T-cell (primary cell): ENCODE measurements around the gene PRKAR2B. TPM values are rescaled to one million over a fixed set of nuclear protein-coding genes. Genes with fewer than 3 reads are reported as not detected.

ENCODE experiments used
- ATAC-seq, 4 experiments: fragments of 200-7000 bp in 3 of 4; fragments of 150-1000 bp in 1 of 4; cut with Tn5 transposase; replicated peaks in 1 of 4; 1 replicate in 3 of 4; 2 replicates in 1 of 4; pipeline ENCODE4 v1.10.0; 2021; ENCODE audit warnings: moderate library complexity in 3 of 4, mild to moderate bottlenecking in 2 of 4, moderate number of reproducible peaks in 1 of 4
- CTCF ChIA-PET, 2 donors: fragments of 300-600 bp; sonication (Branson Sonifier 250); formaldehyde crosslinking; loops; one replicate each; lab custom pipeline; 2022; ENCODE audit warnings: antibody characterized with exemption in 2 of 2; lab: Charles Lee
- POLR2A ChIA-PET, 2 donors: fragments of 300-600 bp; sonication (Branson Sonifier 250); formaldehyde crosslinking; loops; one replicate each; lab custom pipeline; 2022; ENCODE audit warnings: antibody characterized with exemption in 2 of 2; lab: Charles Lee
- DNase-seq, 35 experiments: peaks; one replicate each; pipeline versions ENCODE4 v3.0.0 to v3.0.0-alpha.2; 2013 to 2023
- H3K27ac ChIP-seq: one replicate; pipeline ENCODE4 v1.5.1; 2013; ENCODE audit warnings: low read length
- H3K27me3 ChIP-seq, 2 experiments: replicated peaks in 1 of 2; 1 replicate in 1 of 2; 2 replicates in 1 of 2; pipeline versions ENCODE4 v1.6.1 to v1.7.0; 2013; ENCODE audit warnings: low read length in 1 of 2, mixed read lengths in 1 of 2; ENCODE audit not compliant: control insufficient read depth in 2 of 2, insufficient read depth in 2 of 2; ENCODE audit errors: extremely low read depth in 1 of 2
- H3K36me3 ChIP-seq, 2 donors: 1 replicate in 1 of 2; 2 replicates in 1 of 2; pipeline versions ENCODE4 v1.6.1 to v1.7.0; 2013; ENCODE audit warnings: low read length in 1 of 2; ENCODE audit not compliant: control insufficient read depth in 2 of 2, insufficient read depth in 1 of 2; ENCODE audit errors: extremely low read depth in 1 of 2
- H3K4me1 ChIP-seq, 2 experiments: 1 replicate in 1 of 2; 2 replicates in 1 of 2; pipeline versions ENCODE4 v1.6.1 to v1.7.0; 2013; ENCODE audit warnings: low read length in 2 of 2, mixed read lengths in 1 of 2; ENCODE audit not compliant: insufficient read depth in 2 of 2, control insufficient read depth in 1 of 2; ENCODE audit errors: extremely low read depth in 1 of 2
- H3K4me3 ChIP-seq, 2 donors: 1 replicate in 1 of 2; 2 replicates in 1 of 2; pipeline versions ENCODE4 v1.5.1 to v1.7.0; 2013; ENCODE audit warnings: mild to moderate bottlenecking in 2 of 2, low read length in 1 of 2, moderate library complexity in 1 of 2; ENCODE audit not compliant: control insufficient read depth in 1 of 2; ENCODE audit errors: extremely low read depth in 1 of 2
- H3K9me3 ChIP-seq: 2 replicates; pipeline ENCODE4 v1.7.0; 2013
- H3K27ac Mint-ChIP-seq, 2 donors: one replicate each; pipeline ENCODE4 v1.8.0; 2020 to 2021; ENCODE audit warnings: mild to moderate bottlenecking in 2 of 2, mixed read lengths in 2 of 2
- H3K27me3 Mint-ChIP-seq, 2 donors: one replicate each; pipeline ENCODE4 v1.8.0; 2021 to 2022; ENCODE audit warnings: mixed read lengths in 2 of 2
- H3K36me3 Mint-ChIP-seq: one replicate; pipeline ENCODE4 v1.8.0; 2021; ENCODE audit warnings: mixed read lengths
- H3K4me1 Mint-ChIP-seq, 3 donors: one replicate each; pipeline ENCODE4 v1.8.0; 2020 to 2022; ENCODE audit warnings: mixed read lengths in 3 of 3, mild to moderate bottlenecking in 1 of 3
- H3K4me3 Mint-ChIP-seq, 3 donors: one replicate each; pipeline ENCODE4 v1.8.0; 2020 to 2022; ENCODE audit warnings: mild to moderate bottlenecking in 3 of 3, mixed read lengths in 3 of 3, moderate library complexity in 3 of 3
- H3K9me3 Mint-ChIP-seq, 3 donors: one replicate each; pipeline ENCODE4 v1.8.0; 2020 to 2022; ENCODE audit warnings: mixed read lengths in 3 of 3
- WGBS: methylation state at CpG from one replicate; pipeline ENCODE4 v1.1.5; 2013; ENCODE audit warnings: missing lambda C conversion rate; ENCODE audit not compliant: insufficient coverage; 5-methylcytosine and 5-hydroxymethylcytosine counted together
- total RNA-seq, 35 experiments: library from RNA in 6 of 35; stranded (reverse) in 6 of 35; fragments of 120-200 nt in 1 of 35; gene quantifications; one replicate each; pipeline versions ENCODE4 v1.2.1 to v1.2.4 and lab custom pipeline; 2013 to 2026

Gene PRKAR2B
- total RNA-seq, 5 donors from 2014 or later (not counting 1 experiment from before 2014, with no cell fraction given), result 0.58 to 2.2 (median 1.0) TPM

DNA sequence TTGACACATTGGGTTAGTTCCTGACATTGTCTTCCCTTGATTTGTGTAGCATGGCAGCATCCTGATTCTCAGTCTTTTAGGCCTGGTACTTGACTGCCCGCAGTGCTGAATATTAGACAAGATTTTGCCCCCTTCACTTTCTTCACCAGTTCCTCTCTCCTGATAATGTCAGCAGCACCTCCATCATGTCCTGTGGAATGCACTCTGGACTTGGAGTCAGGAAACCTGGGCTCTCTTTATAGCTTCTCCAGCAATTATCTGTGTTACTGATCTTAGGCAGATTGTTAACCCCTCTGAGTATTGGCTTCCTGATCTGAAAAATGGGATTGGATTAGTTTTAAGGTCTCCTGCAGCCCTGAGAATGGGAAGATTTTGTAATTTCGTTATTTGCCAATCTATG, 143.3 kb downstream of the PRKAR2B start:
- Mint-ChIP-seq H3K4me1 (peaks cover 24 to 37% (median 29%) of the 10 kb centered on the region in 3 donors), H3K27me3 (no peaks in the 10 kb centered on the region), H3K9me3 (no peaks in the 10 kb centered on the region), H3K36me3 (peaks cover 67% of the 10 kb centered on the region), H3K4me3 (no peak overlapping the region), H3K27ac (peak overlapping the region in 1 of 2 donors; percentile 29)
- CTCF ChIA-PET, result no interaction called here
- Histone ChIP-seq H3K36me3 (peaks cover 3 to 79% of the 10 kb centered on the region in 2 donors), H3K4me1 (no peaks in the 10 kb centered on the region), H3K27ac (no peak overlapping the region), H3K4me3 (no peak overlapping the region), H3K27me3 (no peaks in the 10 kb centered on the region), H3K9me3 (no peaks in the 10 kb centered on the region)
- DNase-seq, result no peak
- WGBS, result 83% methylated on average over 1 of the region's 2 CpGs
- POLR2A ChIA-PET, result interaction anchor here (0.6 to 1.0 kb wide), 3 partner anchors 8 to 19 kb away, joined by 3 to 4 read pairs (median 4); partner anchors contain the start of gene HBP1 (in 1 of the 2)
- ATAC-seq, result no peak

DNA sequence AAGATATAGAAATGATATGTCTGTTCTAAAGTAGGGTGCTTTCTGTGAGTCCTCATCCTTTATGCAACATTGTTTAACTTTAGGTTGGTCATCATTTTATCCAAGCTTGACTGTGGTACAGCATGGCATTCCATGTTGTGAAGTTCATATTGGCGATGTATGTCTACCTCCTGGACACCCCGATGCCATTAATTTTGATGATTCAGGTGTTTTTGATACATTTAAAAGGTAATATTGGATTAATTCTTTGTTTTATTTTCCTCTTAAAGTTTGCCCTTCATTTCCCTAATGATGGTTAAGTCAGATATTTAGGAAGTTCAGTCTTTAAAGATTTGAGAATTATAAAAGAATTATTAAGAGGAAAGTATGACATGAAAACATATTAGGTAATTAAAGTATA, 145.6 kb downstream of the PRKAR2B start:
- no peak overlapping the region for H3K27ac Mint-ChIP-seq
- POLR2A ChIA-PET, result interaction anchor here (0.6 to 2.5 kb wide), 5 partner anchors 9 to 140 kb away, joined by 4 to 15 read pairs (median 8); partner anchors contain the start of gene HBP1 (in 1 of the 2)

DNA sequence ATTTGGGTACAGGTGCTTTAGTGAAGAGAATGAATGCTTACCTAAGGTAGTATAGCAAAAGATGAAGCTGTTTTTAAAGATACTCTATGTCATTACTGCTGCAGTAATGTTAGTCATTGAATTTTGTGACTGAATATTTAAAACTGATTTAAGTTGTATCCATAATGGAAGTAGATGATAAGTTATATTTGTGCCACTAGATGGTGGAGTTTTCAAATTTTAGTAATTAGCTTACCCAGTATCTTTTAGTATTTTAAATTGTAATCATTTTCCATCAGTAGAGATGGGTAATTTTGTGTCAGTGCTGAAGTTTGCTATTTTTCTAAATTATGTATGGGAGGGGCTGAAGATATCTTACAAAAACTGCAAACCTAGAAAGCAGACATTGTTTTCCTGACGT, 149.5 kb downstream of the PRKAR2B start:
- no CpG with 5 or more reads among the region's 1 CpG for WGBS
- H3K36me3 Mint-ChIP-seq, result peaks cover 42% of the 10 kb centered on the region
- Histone ChIP-seq H3K4me1 (no peaks in the 10 kb centered on the region), H3K9me3 (no peaks in the 10 kb centered on the region), H3K27me3 (no peaks in the 10 kb centered on the region), H3K36me3 (peaks cover 3 to 69% of the 10 kb centered on the region in 2 donors), H3K4me3 (no peak overlapping the region), H3K27ac (no peak overlapping the region)
- DNase-seq, result no peak
- peaks cover 5 to 14% (median 8%) of the 10 kb centered on the region in 3 donors for H3K4me1 Mint-ChIP-seq
- no peaks in the 10 kb centered on the region for H3K27me3 Mint-ChIP-seq
- no peak for ATAC-seq
- peak overlapping the region; percentile 2 to 5 for H3K27ac Mint-ChIP-seq
- ChIA-PET CTCF (interaction anchor here (0.9 to 1.6 kb wide), 7 partner anchors 10 to 696 kb away, joined by 3 to 9 read pairs (median 4); partner anchors contain the start of gene HBP1 (in 1 of the 2)), POLR2A (interaction anchor here (0.5 to 3.8 kb wide), 11 partner anchors 9 to 549 kb away, joined by 3 to 19 read pairs (median 3); partner anchors contain the start of gene HBP1 (in 1 of the 2))
- H3K4me3 Mint-ChIP-seq, result no peak overlapping the region
- no peaks in the 10 kb centered on the region for H3K9me3 Mint-ChIP-seq

More for the DNA sequence above, 145.6 kb downstream of the PRKAR2B start:
- H3K4me1 ChIP-seq, result no peaks in the 10 kb centered on the region
- no peak for ATAC-seq
- no peak overlapping the region for H3K4me3 Mint-ChIP-seq
- H3K27me3 ChIP-seq, result no peaks in the 10 kb centered on the region
- H3K4me1 Mint-ChIP-seq, result peaks cover 18 to 33% (median 21%) of the 10 kb centered on the region in 3 donors
- H3K9me3 Mint-ChIP-seq, result no peaks in the 10 kb centered on the region
- no peaks in the 10 kb centered on the region for H3K9me3 ChIP-seq
- 100% methylated on average over 1 of the region's 2 CpGs for WGBS
- H3K27me3 Mint-ChIP-seq, result no peaks in the 10 kb centered on the region
- H3K36me3 ChIP-seq, result peaks cover 3 to 67% of the 10 kb centered on the region in 2 donors
- H3K27ac ChIP-seq, result no peak overlapping the region
- no peak for DNase-seq
- H3K36me3 Mint-ChIP-seq, result peaks cover 58% of the 10 kb centered on the region
- CTCF ChIA-PET, result interaction anchor here (1.0 to 1.3 kb wide), 5 partner anchors 9 to 688 kb away, joined by 3 to 4 read pairs (median 3); no protein-coding TSS in a partner anchor
- no peak overlapping the region for H3K4me3 ChIP-seq

DNA sequence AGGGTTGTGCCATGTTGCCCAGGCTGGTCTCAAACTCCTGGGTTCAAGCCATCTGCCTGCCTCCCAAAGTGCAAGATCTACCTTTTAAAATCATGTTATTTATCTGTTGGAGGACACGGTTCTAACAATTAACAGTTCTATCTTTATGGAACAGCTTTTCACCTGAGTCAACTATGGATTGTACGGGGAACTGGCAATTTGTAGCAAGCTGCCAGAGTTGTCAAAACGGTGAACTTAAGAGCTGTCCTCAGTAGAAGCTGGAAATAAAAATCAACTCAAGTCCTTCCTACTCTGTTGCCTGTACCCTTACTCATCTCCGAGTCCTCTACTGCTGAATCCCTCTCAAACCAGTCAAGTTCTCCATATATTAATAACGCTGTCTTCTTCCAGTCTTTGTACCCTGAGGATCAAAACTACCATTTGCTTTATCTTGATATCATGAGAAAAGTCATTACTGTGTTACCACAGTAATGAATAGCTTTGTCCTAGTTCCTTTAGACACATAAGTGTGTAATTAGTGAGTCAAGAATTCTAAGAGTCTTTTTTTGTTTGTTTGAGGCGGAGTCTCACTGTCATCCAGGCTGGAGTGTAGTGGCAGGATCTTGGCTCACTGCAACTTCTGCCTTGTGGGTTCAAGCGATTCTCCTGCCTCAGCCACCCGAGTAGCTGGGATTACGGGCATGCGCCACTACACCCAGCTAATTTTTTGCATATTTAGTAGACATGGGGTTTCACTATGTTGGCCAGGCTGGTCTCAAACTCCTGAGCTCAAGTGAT, 152.5 kb downstream of the PRKAR2B start:
- no peak for ATAC-seq
- WGBS, result 95% methylated on average over 2 of the region's 10 CpGs
- Mint-ChIP-seq H3K27me3 (no peaks in the 10 kb centered on the region), H3K4me3 (no peak overlapping the region), H3K9me3 (no peaks in the 10 kb centered on the region), H3K27ac (peak overlapping the region; percentile 14 to 60), H3K36me3 (peaks cover 57% of the 10 kb centered on the region), H3K4me1 (peaks cover 5 to 12% (median 8%) of the 10 kb centered on the region in 3 donors)
- Histone ChIP-seq H3K27ac (no peak overlapping the region), H3K27me3 (no peaks in the 10 kb centered on the region), H3K36me3 (peaks cover 0 to 78% of the 10 kb centered on the region in 2 donors), H3K4me3 (no peak overlapping the region), H3K9me3 (no peaks in the 10 kb centered on the region), H3K4me1 (no peaks in the 10 kb centered on the region)
- ChIA-PET CTCF (no interaction called here), POLR2A (interaction anchor here (0.7 to 3.7 kb wide), 3 partner anchors 15 to 28 kb away, joined by 3 to 13 read pairs (median 3); partner anchors contain the start of gene HBP1 (in 1 of the 2))
- DNase-seq, result no peak

DNA sequence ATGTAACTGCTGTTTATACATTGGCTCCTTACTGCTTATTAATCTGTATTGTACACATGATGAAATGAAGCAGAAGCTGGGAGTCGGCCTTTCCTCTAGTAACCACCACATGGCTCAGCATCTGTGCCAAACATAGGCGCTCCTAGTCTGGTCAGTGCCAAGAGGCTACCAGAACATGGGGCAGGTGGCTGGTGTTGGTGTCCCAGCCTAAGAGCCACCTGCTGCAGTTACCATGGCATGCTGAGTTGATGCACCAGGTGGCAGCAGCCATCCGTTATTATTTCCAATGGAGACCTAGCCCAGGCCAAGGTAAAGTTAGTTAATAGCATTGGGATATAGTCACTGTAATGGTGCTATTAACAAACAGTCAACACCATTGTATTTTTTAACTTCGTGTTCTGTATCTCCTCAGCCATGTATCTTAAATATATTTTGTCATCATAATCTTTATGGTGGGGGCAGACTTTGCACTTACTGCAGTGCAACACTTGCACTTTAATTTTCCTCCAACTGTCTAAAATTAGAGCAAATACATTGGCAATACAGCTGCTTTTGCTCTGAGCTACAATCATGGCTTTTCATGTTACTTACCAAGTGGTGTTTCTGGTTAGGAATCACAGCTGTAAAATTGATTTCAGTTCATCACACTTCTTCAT, 157.4 kb downstream of the PRKAR2B start:
- no peaks in the 10 kb centered on the region for H3K9me3 Mint-ChIP-seq
- peaks cover 0 to 2% (median 0%) of the 10 kb centered on the region in 3 donors for H3K4me1 Mint-ChIP-seq
- ATAC-seq (peak in 2 of 4 experiments; percentile 40 to 52), DNase-seq (peak in 25 of 35 experiments; percentile 5 to 45 (median 17))
- H3K9me3 ChIP-seq, result no peaks in the 10 kb centered on the region
- no peak overlapping the region for H3K27ac ChIP-seq
- no peak overlapping the region for H3K4me3 Mint-ChIP-seq
- peaks cover 69% of the 10 kb centered on the region for H3K36me3 Mint-ChIP-seq
- H3K4me1 ChIP-seq, result no peaks in the 10 kb centered on the region
- 100% methylated on average over 1 of the region's 4 CpGs for WGBS
- ChIA-PET CTCF (interaction anchor here (0.5 to 1.1 kb wide), 5 partner anchors 10 to 540 kb away, joined by 3 read pairs; no protein-coding TSS in a partner anchor), POLR2A (interaction anchor here in 1 of 2 donors (1.0 kb wide), 1 partner anchor 23 kb away, joined by 4 read pairs; no protein-coding TSS in a partner anchor)
- H3K4me3 ChIP-seq, result no peak overlapping the region
- no peaks in the 10 kb centered on the region for H3K27me3 Mint-ChIP-seq
- peak overlapping the region in 1 of 2 donors; percentile 50 for H3K27ac Mint-ChIP-seq
- peaks cover 8 to 96% of the 10 kb centered on the region in 2 donors for H3K36me3 ChIP-seq
- no peaks in the 10 kb centered on the region for H3K27me3 ChIP-seq

DNA sequence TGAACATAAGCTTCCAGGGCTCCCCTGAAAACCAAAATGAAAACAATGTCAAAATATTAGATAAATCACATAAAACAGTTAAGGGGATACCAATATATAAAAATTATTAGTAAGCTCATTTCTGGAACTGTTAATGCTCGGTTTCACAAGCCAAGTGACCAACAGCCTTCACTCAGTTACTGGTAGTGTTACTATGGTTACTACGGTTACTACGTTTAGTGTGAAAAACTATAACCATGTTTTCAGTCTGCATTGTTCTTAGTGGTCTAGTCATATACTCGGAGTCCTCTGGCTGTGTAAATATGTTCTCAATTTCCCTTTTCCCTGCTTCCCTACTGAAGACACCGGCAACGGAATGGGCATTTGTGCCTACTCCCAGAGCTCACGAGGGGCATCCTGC, 159.1 kb downstream of the PRKAR2B start:
- Mint-ChIP-seq H3K4me3 (no peak overlapping the region), H3K4me1 (no peaks in the 10 kb centered on the region), H3K27ac (no peak overlapping the region), H3K9me3 (no peaks in the 10 kb centered on the region), H3K36me3 (peaks cover 76% of the 10 kb centered on the region), H3K27me3 (no peaks in the 10 kb centered on the region)
- DNase-seq (no peak), ATAC-seq (no peak)
- Histone ChIP-seq H3K4me1 (no peaks in the 10 kb centered on the region), H3K9me3 (no peaks in the 10 kb centered on the region), H3K27ac (no peak overlapping the region), H3K4me3 (no peak overlapping the region), H3K36me3 (peaks cover 8 to 94% of the 10 kb centered on the region in 2 donors), H3K27me3 (no peaks in the 10 kb centered on the region)
- 100% methylated on average over 4 of the region's 7 CpGs for WGBS
- ChIA-PET POLR2A (interaction anchor here (0.6 to 0.9 kb wide), 2 partner anchors 26 to 32 kb away, joined by 3 to 8 read pairs; no protein-coding TSS in a partner anchor), CTCF (interaction anchor here (0.5 to 1.5 kb wide), 5 partner anchors 9 to 103 kb away, joined by 3 to 4 read pairs (median 4); no protein-coding TSS in a partner anchor)
